ENCODE data around the gene CHGA. TPM values are rescaled to one million over a fixed set of nuclear protein-coding genes. Genes with fewer than 3 reads are reported as not detected.

CHGA gene
- total and polyA plus RNA-seq, 2 of the 8 experiments (the other 6 are each of a cell fraction or from before 2014, with no cell fraction given) = 17.5 to 28.2 TPM

DNA sequence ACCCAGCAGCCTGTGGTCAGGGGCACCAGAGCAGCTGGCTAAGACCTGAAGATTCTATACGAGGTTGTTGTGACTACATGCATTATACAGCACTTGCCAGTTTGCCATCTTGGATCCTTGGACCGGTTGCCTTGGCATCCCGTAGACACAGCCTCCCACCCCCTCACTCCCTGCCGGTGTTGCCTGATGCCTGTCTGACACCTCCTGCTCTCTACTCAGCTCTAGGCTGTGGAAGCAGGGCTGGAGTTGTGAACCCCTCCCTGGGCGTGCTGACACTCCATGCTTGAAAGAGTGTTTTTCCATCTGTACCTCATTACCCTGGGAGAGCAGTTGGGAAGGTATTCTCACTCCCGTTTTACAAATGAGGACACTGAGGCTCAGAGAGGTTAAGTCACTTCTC, 2.5 kb downstream of the CHGA start (continued):
- TF ChIP-seq KDM1A (IDR thresholded peaks at IDR 0.05; ENCODE audit: borderline replicate concordance, low read length) = no peak
- TF ChIP-seq, protein P1, sequence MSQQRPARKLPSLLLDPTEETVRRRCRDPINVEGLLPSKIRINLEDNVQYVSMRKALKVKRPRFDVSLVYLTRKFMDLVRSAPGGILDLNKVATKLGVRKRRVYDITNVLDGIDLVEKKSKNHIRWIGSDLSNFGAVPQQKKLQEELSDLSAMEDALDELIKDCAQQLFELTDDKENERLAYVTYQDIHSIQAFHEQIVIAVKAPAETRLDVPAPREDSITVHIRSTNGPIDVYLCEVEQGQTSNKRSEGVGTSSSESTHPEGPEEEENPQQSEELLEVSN (IDR thresholded peaks at IDR 0.05) = no peak

Measured in H1 (cell line).